B cell (primary cell): ENCODE measurements around the gene TCERG1L.

Source experiments
- EZH2 ChIP-seq: IDR thresholded peaks from 2 replicates; pipeline ENCODE4 v1.6.1; 2012; ENCODE audit warnings: borderline replicate concordance, low read depth, mild to moderate bottlenecking, moderate library complexity, low read length; ENCODE audit not compliant: insufficient read depth, poor library complexity, severe bottlenecking
- TF ChIP-seq, protein P1 (sequence below): fragments of 200-600 bp; IDR thresholded peaks from one replicate; pipeline ENCODE4 v1.8.0; 2022; ENCODE audit warnings: antibody characterized with exemption, mild to moderate bottlenecking

DNA sequence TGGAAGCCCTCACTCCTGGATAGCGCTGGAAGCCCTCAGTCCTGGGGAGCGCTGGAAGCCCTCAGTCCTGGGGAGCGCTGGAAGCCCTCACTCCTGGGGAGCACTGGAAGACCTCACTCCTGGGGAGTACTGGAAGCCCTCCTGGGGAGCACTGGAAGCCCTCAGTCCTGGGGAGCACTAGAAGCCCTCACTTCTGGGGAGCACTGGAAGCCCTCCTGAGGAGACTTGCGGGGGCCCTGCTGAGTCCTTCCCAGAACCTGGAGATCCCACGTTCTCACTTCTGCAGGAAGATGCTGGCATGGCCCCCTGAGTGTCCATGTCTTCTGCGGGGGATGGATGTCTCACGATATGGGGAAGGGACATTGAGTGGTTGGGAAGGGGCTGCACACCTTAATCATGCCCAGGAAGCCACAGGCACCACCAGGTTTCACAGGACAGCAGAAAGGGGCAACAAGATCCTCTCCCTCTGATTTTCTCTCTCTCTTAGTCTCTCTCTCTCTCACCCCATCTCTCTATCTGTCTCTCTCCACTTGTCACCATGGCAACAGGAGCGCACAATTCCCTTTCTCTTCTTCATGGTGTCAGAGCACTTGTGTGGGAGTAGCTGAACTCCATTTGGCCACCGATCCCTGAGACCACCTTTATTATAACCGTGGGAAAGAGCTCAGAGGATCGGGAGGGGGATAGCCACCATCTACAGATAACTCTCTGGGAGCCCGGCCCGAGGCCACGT is 267.0 kb downstream of the TCERG1L start:
- TF ChIP-seq, protein P1, sequence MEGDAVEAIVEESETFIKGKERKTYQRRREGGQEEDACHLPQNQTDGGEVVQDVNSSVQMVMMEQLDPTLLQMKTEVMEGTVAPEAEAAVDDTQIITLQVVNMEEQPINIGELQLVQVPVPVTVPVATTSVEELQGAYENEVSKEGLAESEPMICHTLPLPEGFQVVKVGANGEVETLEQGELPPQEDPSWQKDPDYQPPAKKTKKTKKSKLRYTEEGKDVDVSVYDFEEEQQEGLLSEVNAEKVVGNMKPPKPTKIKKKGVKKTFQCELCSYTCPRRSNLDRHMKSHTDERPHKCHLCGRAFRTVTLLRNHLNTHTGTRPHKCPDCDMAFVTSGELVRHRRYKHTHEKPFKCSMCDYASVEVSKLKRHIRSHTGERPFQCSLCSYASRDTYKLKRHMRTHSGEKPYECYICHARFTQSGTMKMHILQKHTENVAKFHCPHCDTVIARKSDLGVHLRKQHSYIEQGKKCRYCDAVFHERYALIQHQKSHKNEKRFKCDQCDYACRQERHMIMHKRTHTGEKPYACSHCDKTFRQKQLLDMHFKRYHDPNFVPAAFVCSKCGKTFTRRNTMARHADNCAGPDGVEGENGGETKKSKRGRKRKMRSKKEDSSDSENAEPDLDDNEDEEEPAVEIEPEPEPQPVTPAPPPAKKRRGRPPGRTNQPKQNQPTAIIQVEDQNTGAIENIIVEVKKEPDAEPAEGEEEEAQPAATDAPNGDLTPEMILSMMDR = no peak
- TF ChIP-seq EZH2 = no peak
